Astrocyte (in vitro differentiated cells and primary cell): ENCODE results near the gene EDA. TPM values are rescaled to one million over a fixed set of nuclear protein-coding genes. Genes with fewer than 3 reads are reported as not detected.

Experiments
- DNase-seq: peaks from one replicate; pipeline ENCODE4 v3.0.0-alpha.2; 2010; ENCODE audit warnings: low read depth
- FAIRE-seq: peaks from 2 replicates; lab custom pipeline; 2011; peaks lifted over from hg19 to GRCh38; lab: Jason Lieb, UNC
- H2AFZ ChIP-seq: 2 replicates; pipeline ENCODE4 v1.6.0; 2012; ENCODE audit warnings: low read depth, low read length, inconsistent platforms
- H3K27ac ChIP-seq: 2 replicates; pipeline ENCODE4 v1.5.1; 2011; ENCODE audit warnings: low read depth, low read length, inconsistent platforms
- H3K27me3 ChIP-seq: 2 replicates; pipeline ENCODE4 v1.6.0; 2011; ENCODE audit warnings: low read length, inconsistent platforms; ENCODE audit not compliant: insufficient read depth
- H3K36me3 ChIP-seq: 2 replicates; pipeline ENCODE4 v1.5.1; 2011; ENCODE audit warnings: low read length, inconsistent platforms; ENCODE audit not compliant: insufficient read depth
- H3K4me1 ChIP-seq: 2 replicates; pipeline ENCODE4 v1.5.1; 2011; ENCODE audit warnings: low read length, inconsistent platforms; ENCODE audit not compliant: insufficient read depth
- H3K4me2 ChIP-seq: 2 replicates; pipeline ENCODE4 v1.6.0; 2012; ENCODE audit warnings: low read length, inconsistent platforms
- H3K4me3 ChIP-seq: 2 replicates; pipeline ENCODE4 v1.5.1; 2011; ENCODE audit warnings: low read depth, mild to moderate bottlenecking, low read length, inconsistent platforms; ENCODE audit not compliant: insufficient read depth
- H3K79me2 ChIP-seq: 2 replicates; pipeline ENCODE4 v1.6.0; 2012; ENCODE audit warnings: mild to moderate bottlenecking, low read length, inconsistent platforms; ENCODE audit not compliant: insufficient read depth
- H3K9ac ChIP-seq: 2 replicates; pipeline ENCODE4 v1.6.0; 2012; ENCODE audit warnings: mild to moderate bottlenecking, low read length, inconsistent platforms
- H3K9me3 ChIP-seq: 2 replicates; pipeline ENCODE4 v1.5.1; 2012; ENCODE audit warnings: low read depth, mild to moderate bottlenecking, low read length, inconsistent platforms; ENCODE audit not compliant: insufficient read depth
- H4K20me1 ChIP-seq: 2 replicates; pipeline ENCODE4 v1.6.0; 2012; ENCODE audit warnings: low read length, inconsistent platforms; ENCODE audit not compliant: insufficient read depth
- H3K27ac Mint-ChIP-seq: one replicate; pipeline ENCODE4 v1.8.0; 2021; ENCODE audit warnings: mild to moderate bottlenecking, mixed read lengths; ENCODE audit not compliant: unreplicated experiment
- H3K27me3 Mint-ChIP-seq: one replicate; pipeline ENCODE4 v1.8.0; 2021; ENCODE audit warnings: low read depth, mixed read lengths; ENCODE audit not compliant: unreplicated experiment
- H3K36me3 Mint-ChIP-seq: one replicate; pipeline ENCODE4 v1.8.0; 2021; ENCODE audit warnings: low read depth, mixed read lengths; ENCODE audit not compliant: unreplicated experiment
- H3K4me1 Mint-ChIP-seq: one replicate; pipeline ENCODE4 v1.8.0; 2021; ENCODE audit warnings: low read depth, mixed read lengths; ENCODE audit not compliant: unreplicated experiment
- H3K4me3 Mint-ChIP-seq: one replicate; pipeline ENCODE4 v1.8.0; 2021; ENCODE audit warnings: mild to moderate bottlenecking, moderate library complexity, mixed read lengths; ENCODE audit not compliant: unreplicated experiment
- H3K9me3 Mint-ChIP-seq: one replicate; pipeline ENCODE4 v1.8.0; 2021; ENCODE audit warnings: mild to moderate bottlenecking, mixed read lengths; ENCODE audit not compliant: unreplicated experiment
- EZH2 ChIP-seq: IDR thresholded peaks from 2 replicates; pipeline ENCODE4 v1.6.1; 2012; ENCODE audit warnings: mild to moderate bottlenecking, low read length, inconsistent platforms; ENCODE audit not compliant: insufficient read depth
- total RNA-seq: library from RNA; stranded (reverse); gene quantifications from 2 replicates; pipeline ENCODE4 v1.2.1, GENCODE V29; 2021
- TF ChIP-seq, protein P1 (sequence below): IDR thresholded peaks from 2 replicates; pipeline ENCODE4 v1.5.1; 2011; ENCODE audit warnings: low read depth, mild to moderate bottlenecking, inconsistent platforms, low read length, moderate library complexity; ENCODE audit not compliant: insufficient read depth

EDA gene
- total RNA-seq, 1 donor from 2014 or later: 1.8 TPM

DNA sequence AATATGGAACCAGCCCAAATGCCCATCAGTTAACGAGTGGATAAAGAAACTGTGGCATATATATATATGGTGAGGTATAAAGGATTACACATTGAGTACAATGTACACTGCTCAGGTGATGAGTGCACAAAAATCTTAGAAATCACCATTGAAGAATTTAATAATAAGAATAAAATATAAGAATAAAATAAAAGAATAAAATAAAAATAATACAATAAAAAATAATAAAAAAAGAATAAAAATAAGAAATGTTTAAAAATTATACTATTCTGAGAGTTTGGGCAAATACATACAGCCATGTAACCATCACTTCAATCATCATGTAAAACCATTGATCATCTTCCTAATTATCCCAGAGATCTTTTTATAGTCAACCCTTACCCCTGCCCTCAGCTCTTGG lies 260.3 kb downstream of the EDA start:
- Histone ChIP-seq H3K4me1 (no peaks in the 10 kb centered on the region), H4K20me1 (no peaks in the 10 kb centered on the region), H3K4me2 (no peak overlapping the region), H2AFZ (no peak overlapping the region), H3K9me3 (no peaks in the 10 kb centered on the region), H3K79me2 (no peaks in the 10 kb centered on the region), H3K27ac (no peak overlapping the region), H3K27me3 (no peaks in the 10 kb centered on the region), H3K4me3 (no peak overlapping the region), H3K36me3 (no peaks in the 10 kb centered on the region), H3K9ac (no peak overlapping the region)
- no peak for TF ChIP-seq EZH2
- TF ChIP-seq, protein P1, sequence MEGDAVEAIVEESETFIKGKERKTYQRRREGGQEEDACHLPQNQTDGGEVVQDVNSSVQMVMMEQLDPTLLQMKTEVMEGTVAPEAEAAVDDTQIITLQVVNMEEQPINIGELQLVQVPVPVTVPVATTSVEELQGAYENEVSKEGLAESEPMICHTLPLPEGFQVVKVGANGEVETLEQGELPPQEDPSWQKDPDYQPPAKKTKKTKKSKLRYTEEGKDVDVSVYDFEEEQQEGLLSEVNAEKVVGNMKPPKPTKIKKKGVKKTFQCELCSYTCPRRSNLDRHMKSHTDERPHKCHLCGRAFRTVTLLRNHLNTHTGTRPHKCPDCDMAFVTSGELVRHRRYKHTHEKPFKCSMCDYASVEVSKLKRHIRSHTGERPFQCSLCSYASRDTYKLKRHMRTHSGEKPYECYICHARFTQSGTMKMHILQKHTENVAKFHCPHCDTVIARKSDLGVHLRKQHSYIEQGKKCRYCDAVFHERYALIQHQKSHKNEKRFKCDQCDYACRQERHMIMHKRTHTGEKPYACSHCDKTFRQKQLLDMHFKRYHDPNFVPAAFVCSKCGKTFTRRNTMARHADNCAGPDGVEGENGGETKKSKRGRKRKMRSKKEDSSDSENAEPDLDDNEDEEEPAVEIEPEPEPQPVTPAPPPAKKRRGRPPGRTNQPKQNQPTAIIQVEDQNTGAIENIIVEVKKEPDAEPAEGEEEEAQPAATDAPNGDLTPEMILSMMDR: no peak
- Mint-ChIP-seq H3K27ac (no peak overlapping the region), H3K9me3 (no peaks in the 10 kb centered on the region), H3K27me3 (no peaks in the 10 kb centered on the region), H3K4me3 (no peak overlapping the region), H3K4me1 (no peaks in the 10 kb centered on the region), H3K36me3 (no peaks in the 10 kb centered on the region)
- FAIRE-seq (no peak), DNase-seq (no peak)

DNA sequence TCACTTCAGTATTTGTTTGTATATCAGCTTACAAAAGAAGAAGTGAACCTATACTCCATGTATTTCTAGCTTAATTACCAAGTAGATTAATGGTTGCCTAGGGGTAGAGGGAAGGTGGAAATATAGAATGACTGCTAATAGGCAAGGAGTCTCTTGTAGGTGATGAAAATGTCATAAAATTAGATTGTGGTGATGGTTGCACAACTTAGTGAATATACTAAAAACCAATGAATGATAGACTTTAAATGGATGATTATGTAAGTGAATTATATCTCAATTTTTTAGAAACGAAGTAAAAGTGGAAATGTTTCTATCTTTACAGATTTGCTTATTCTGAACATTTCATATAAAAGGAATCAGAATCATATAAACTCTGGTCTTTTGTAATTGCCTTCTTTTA lies 268.3 kb downstream of the EDA start:
- FAIRE-seq: no peak
- TF ChIP-seq, protein P1: no peak
- no peak for TF ChIP-seq EZH2
- no peak for DNase-seq

DNA sequence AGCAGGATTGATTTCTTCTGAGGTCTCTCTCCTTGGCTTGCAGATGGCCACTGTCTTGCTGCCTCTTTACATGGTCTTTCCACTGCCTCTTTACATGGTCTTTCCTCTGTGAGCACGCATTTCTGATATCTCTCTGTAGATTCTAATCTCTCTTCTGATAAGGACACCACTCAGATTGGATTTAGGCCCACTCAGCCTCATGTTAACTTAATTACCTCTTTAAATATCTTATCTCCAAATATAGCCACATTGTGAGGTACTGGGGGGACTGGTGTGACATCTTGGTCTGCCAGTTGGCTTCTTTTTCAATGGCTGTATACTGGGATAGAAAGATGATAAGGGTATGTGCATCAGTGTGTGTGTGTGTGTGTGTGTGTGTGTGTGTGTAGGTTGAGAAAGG lies 280.1 kb downstream of the EDA start:
- no peaks in the 10 kb centered on the region for H3K9me3 ChIP-seq
- peak; percentile 73 for FAIRE-seq
- Mint-ChIP-seq H3K4me1 (no peaks in the 10 kb centered on the region), H3K36me3 (no peaks in the 10 kb centered on the region), H3K27ac (no peak overlapping the region), H3K27me3 (no peaks in the 10 kb centered on the region), H3K4me3 (no peak overlapping the region), H3K9me3 (no peaks in the 10 kb centered on the region)
- H3K4me1 ChIP-seq: no peaks in the 10 kb centered on the region
- H3K36me3 ChIP-seq: no peaks in the 10 kb centered on the region
- H3K79me2 ChIP-seq: no peaks in the 10 kb centered on the region
- no peaks in the 10 kb centered on the region for H4K20me1 ChIP-seq
- no peak overlapping the region for H3K4me3 ChIP-seq
- H3K9ac ChIP-seq: no peak overlapping the region
- no peak overlapping the region for H3K27ac ChIP-seq
- DNase-seq: no peak
- no peak overlapping the region for H2AFZ ChIP-seq
- H3K27me3 ChIP-seq: no peaks in the 10 kb centered on the region
- no peak overlapping the region for H3K4me2 ChIP-seq
- no peak for TF ChIP-seq EZH2
- TF ChIP-seq, protein P1: no peak

More for the DNA sequence above, 268.3 kb downstream of the EDA start:
- no peaks in the 10 kb centered on the region for H4K20me1 ChIP-seq
- no peaks in the 10 kb centered on the region for H3K27me3 ChIP-seq
- Mint-ChIP-seq H3K27ac (no peak overlapping the region), H3K4me1 (no peaks in the 10 kb centered on the region), H3K4me3 (no peak overlapping the region), H3K9me3 (no peaks in the 10 kb centered on the region), H3K36me3 (no peaks in the 10 kb centered on the region), H3K27me3 (no peaks in the 10 kb centered on the region)
- no peaks in the 10 kb centered on the region for H3K4me1 ChIP-seq
- H3K4me3 ChIP-seq: no peak overlapping the region
- no peak overlapping the region for H2AFZ ChIP-seq
- H3K9me3 ChIP-seq: no peaks in the 10 kb centered on the region
- no peak overlapping the region for H3K9ac ChIP-seq
- H3K36me3 ChIP-seq: no peaks in the 10 kb centered on the region
- H3K27ac ChIP-seq: no peak overlapping the region
- H3K4me2 ChIP-seq: no peak overlapping the region
- H3K79me2 ChIP-seq: no peaks in the 10 kb centered on the region
